Osteoblast (primary cell): Measurements from ENCODE around the gene NSMCE1. TPM values are rescaled to one million over a fixed set of nuclear protein-coding genes. Genes with fewer than 3 reads are reported as not detected.
"Not testable (repeated sequence)": the region's sequence is repeated elsewhere in the genome, so short reads cannot be mapped to it uniquely, and the experiment has no call there.

Experiments used
- DNase-seq: peaks from one replicate; pipeline ENCODE4 v3.0.0; 2011; ENCODE audit warnings: low spot score, mixed read lengths; ENCODE audit not compliant: insufficient read length; ENCODE audit errors: missing footprints
- H2AFZ ChIP-seq: 2 replicates; pipeline ENCODE4 v1.6.0; 2011; ENCODE audit warnings: mild to moderate bottlenecking, low read length
- H3K27ac ChIP-seq: 2 replicates; pipeline ENCODE4 v1.5.1; 2011; ENCODE audit warnings: mild to moderate bottlenecking, low read depth, low read length, moderate library complexity
- H3K27me3 ChIP-seq: 2 replicates; pipeline ENCODE4 v1.6.0; 2012; ENCODE audit warnings: mild to moderate bottlenecking, control low read depth, inconsistent platforms, low read length, moderate library complexity; ENCODE audit not compliant: insufficient read depth
- H3K36me3 ChIP-seq: 2 replicates; pipeline ENCODE4 v1.5.1; 2011; ENCODE audit warnings: mild to moderate bottlenecking, low read length, control low read depth, moderate library complexity; ENCODE audit not compliant: insufficient read depth
- H3K4me1 ChIP-seq: 2 replicates; pipeline ENCODE4 v1.5.1; 2011; ENCODE audit warnings: mild to moderate bottlenecking, low read length, control low read depth, moderate library complexity; ENCODE audit not compliant: insufficient read depth
- H3K4me2 ChIP-seq: 2 replicates; pipeline ENCODE4 v1.6.0; 2011; ENCODE audit warnings: mild to moderate bottlenecking, low read length; ENCODE audit not compliant: insufficient read depth
- H3K4me3 ChIP-seq: fragments of 200-600 bp; sonication (generic); 3 replicates; pipeline ENCODE4 v1.5.1; 2012; ENCODE audit warnings: mild to moderate bottlenecking, low read length, inconsistent platforms; ENCODE audit not compliant: insufficient read depth
- H3K79me2 ChIP-seq: 2 replicates; pipeline ENCODE4 v1.6.0; 2012; ENCODE audit warnings: mild to moderate bottlenecking, low read length, control low read depth, inconsistent platforms; ENCODE audit not compliant: insufficient read depth
- H3K9me3 ChIP-seq: 2 replicates; pipeline ENCODE4 v1.5.1; 2011; ENCODE audit warnings: low read depth, low read length, control low read depth
- H4K20me1 ChIP-seq: 2 replicates; pipeline ENCODE4 v1.6.0; 2012; ENCODE audit warnings: mild to moderate bottlenecking, low read length, control low read depth; ENCODE audit not compliant: insufficient read depth
- CTCF ChIP-seq: IDR thresholded peaks from 2 replicates; pipeline ENCODE4 v1.5.1; 2011; ENCODE audit warnings: mild to moderate bottlenecking, low read depth, low read length, moderate library complexity; ENCODE audit errors: extremely low read depth
- total RNA-seq: library from RNA; depleted of rRNA; stranded (reverse); fragments of >200 nt; gene quantifications from 2 replicates; pipeline ENCODE4 v1.2.3, GENCODE V29; 2012

Gene NSMCE1
- total RNA-seq, 1 donor: 57.9 TPM

GRCh38 chr16:27210174-27210573 lies 58.4 kb downstream of the NSMCE1 start:
- Histone ChIP-seq H4K20me1 (no peaks in the 10 kb centered on the region), H3K27me3 (no peaks in the 10 kb centered on the region), H3K4me3 (no peak overlapping the region), H3K4me2 (no peak overlapping the region), H3K9me3 (no peaks in the 10 kb centered on the region), H2AFZ (no peak overlapping the region), H3K27ac (no peak overlapping the region), H3K79me2 (peaks cover under 1% of the 10 kb centered on the region), H3K4me1 (no peaks in the 10 kb centered on the region), H3K36me3 (no peaks in the 10 kb centered on the region)
- TF ChIP-seq CTCF: no peak
- no peak for DNase-seq

DNA sequence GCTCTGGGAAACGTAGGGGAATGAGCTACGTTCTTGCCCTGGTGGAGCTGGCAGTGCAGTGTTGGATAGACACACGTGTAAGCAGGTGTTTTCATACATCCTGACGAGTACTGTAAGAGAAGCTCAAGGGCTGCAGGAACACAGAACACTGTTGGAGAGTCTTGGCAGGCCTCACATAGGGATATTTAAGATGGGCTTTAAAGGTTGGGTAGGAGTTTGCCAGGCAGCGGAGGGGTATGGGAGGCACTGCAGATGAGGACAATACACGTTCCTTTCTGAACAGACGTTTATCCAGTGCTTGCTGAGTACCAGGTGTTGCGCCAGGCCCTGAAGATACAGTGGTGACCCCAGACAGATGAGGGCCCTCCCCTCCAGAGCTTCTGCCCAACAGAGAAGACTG lies 59.0 kb downstream of the NSMCE1 start:
- H3K27me3 ChIP-seq: no peaks in the 10 kb centered on the region
- H3K4me2 ChIP-seq: no peak overlapping the region
- H3K4me3 ChIP-seq: no peak overlapping the region
- no peak overlapping the region for H2AFZ ChIP-seq
- peaks cover under 1% of the 10 kb centered on the region for H3K4me1 ChIP-seq
- no peak for DNase-seq
- H3K27ac ChIP-seq: no peak overlapping the region
- H3K79me2 ChIP-seq: peaks cover 4% of the 10 kb centered on the region
- H3K9me3 ChIP-seq: no peaks in the 10 kb centered on the region
- H4K20me1 ChIP-seq: no peaks in the 10 kb centered on the region
- no peaks in the 10 kb centered on the region for H3K36me3 ChIP-seq
- no peak for TF ChIP-seq CTCF

GRCh38 chr16:27208796-27209195 lies 59.8 kb downstream of the NSMCE1 start:
- Histone ChIP-seq H3K27me3 (no peaks in the 10 kb centered on the region), H2AFZ (no peak overlapping the region), H3K4me1 (peaks cover 6% of the 10 kb centered on the region)

DNA sequence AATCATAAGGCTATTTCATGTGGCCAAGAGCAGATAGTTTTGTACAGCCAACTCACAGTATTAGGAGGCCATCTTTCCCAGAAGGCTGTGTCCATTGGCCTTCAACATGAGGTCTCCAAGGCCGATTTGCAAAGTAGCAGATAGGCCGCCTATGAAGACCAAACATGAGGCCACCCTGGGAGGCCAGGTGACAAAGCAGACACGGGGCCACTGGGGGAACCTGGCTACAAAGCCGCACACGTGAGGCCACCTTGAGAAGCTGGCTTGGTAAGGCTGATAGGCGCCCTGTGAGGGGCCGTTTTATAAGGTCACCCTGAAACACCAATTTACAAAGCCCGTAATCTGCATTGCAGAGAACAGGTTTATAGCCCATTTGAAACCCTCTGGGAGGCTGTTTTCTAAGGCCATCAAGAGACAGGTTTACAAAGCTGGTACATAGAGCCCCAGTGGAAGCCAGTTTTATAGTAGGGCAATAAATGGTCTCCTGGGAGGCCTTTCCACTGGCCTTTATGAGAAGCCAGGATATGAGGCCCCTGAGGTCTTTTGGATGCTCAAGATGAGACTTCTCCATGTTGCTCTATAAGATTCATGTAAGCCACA lies 60.4 kb downstream of the NSMCE1 start:
- H3K27me3 ChIP-seq: no peaks in the 10 kb centered on the region
- H4K20me1 ChIP-seq: no peaks in the 10 kb centered on the region
- H3K4me2 ChIP-seq: no peak overlapping the region
- no peak for DNase-seq
- no peak for TF ChIP-seq CTCF
- no peak overlapping the region for H2AFZ ChIP-seq
- H3K9me3 ChIP-seq: no peaks in the 10 kb centered on the region
- peaks cover 10% of the 10 kb centered on the region for H3K79me2 ChIP-seq
- peaks cover 6% of the 10 kb centered on the region for H3K4me1 ChIP-seq
- H3K27ac ChIP-seq: no peak overlapping the region
- H3K36me3 ChIP-seq: no peaks in the 10 kb centered on the region
- no peak overlapping the region for H3K4me3 ChIP-seq

More at GRCh38 chr16:27208796-27209195, 59.8 kb downstream of the NSMCE1 start:
- Histone ChIP-seq H3K79me2 (peaks cover 10% of the 10 kb centered on the region), H3K36me3 (no peaks in the 10 kb centered on the region), H4K20me1 (no peaks in the 10 kb centered on the region), H3K9me3 (no peaks in the 10 kb centered on the region), H3K27ac (no peak overlapping the region), H3K4me2 (no peak overlapping the region), H3K4me3 (no peak overlapping the region)
- DNase-seq: peak; percentile 63
- TF ChIP-seq CTCF: no peak

- peaks cover 11% of the 10 kb centered on the region for H3K4me1 ChIP-seq
- H4K20me1 ChIP-seq, H3K4me2 ChIP-seq, H2AFZ ChIP-seq, H3K27ac ChIP-seq, DNase-seq, H3K27me3 ChIP-seq, H3K79me2 ChIP-seq, H3K9me3 ChIP-seq, H3K4me3 ChIP-seq, H3K36me3 ChIP-seq: not testable (repeated sequence)
Observed at GRCh38 chr16:27207121-27207520, 61.5 kb downstream of the NSMCE1 start.
